ENCODE data around the gene NALF2. TPM values are rescaled to one million over a fixed set of nuclear protein-coding genes. Genes with fewer than 3 reads are reported as not detected.

NALF2 gene
- polyA plus RNA-seq, 1 donor from 2014 or later = 5.4 TPM

GRCh38 chrX:69546417-69546816 is 42.3 kb downstream of the NALF2 start:
- Histone ChIP-seq H3K9me3 (ENCODE audit: low read length) (no peaks in the 10 kb centered on the region), H3K4me3 (ENCODE audit: low read length) (no peak overlapping the region), H3K9ac (ENCODE audit: low read length) (no peak overlapping the region), H3K27ac (ENCODE audit: low read length) (no peak overlapping the region), H2AFZ (ENCODE audit: low read depth, low read length) (no peak overlapping the region), H4K20me1 (ENCODE audit: insufficient read depth) (no peaks in the 10 kb centered on the region), H3K36me3 (ENCODE audit: insufficient read depth, low read length) (no peaks in the 10 kb centered on the region), H3K4me2 (ENCODE audit: low read length) (no peak overlapping the region), H3K9me2 (ENCODE audit: insufficient read depth, low read length) (no peaks in the 10 kb centered on the region), H3K79me2 (replicated peaks; ENCODE audit: insufficient read depth, low read length) (no peaks in the 10 kb centered on the region), H3K27me3 (ENCODE audit: insufficient read depth, low read depth, low read length) (no peaks in the 10 kb centered on the region), H3F3A (ENCODE audit: insufficient read depth, low read length, poor library complexity, severe bottlenecking) (no peaks in the 10 kb centered on the region)
- no peak for TF ChIP-seq EZH2 (IDR thresholded peaks at IDR 0.05; ENCODE audit: borderline replicate concordance, insufficient read depth, low read length, poor library complexity, severe bottlenecking)
- TF ChIP-seq EP300 (conservative IDR thresholded peaks at IDR 0.05; ENCODE audit: poor library complexity, severe bottlenecking) = no peak

- H3K27me3 ChIP-seq (ENCODE audit: insufficient read depth, low read depth, low read length) = no peaks in the 10 kb centered on the region
- H3K9ac ChIP-seq (ENCODE audit: low read length) = no peak overlapping the region
- TF ChIP-seq SMC3 (conservative IDR thresholded peaks at IDR 0.05; ENCODE audit: poor library complexity) = no peak
- no peak for TF ChIP-seq TAF1 (IDR thresholded peaks at IDR 0.05; ENCODE audit: low read depth)
- H4K20me1 ChIP-seq (ENCODE audit: insufficient read depth) = no peaks in the 10 kb centered on the region
- no peaks in the 10 kb centered on the region for H3K36me3 ChIP-seq (ENCODE audit: insufficient read depth, low read length)
- no peak overlapping the region for H3K4me3 ChIP-seq (ENCODE audit: low read length)
- H3K9me3 ChIP-seq (ENCODE audit: low read length) = no peaks in the 10 kb centered on the region
- no peak overlapping the region for H2AFZ ChIP-seq (ENCODE audit: low read depth, low read length)
- H3K27ac ChIP-seq (ENCODE audit: low read length) = no peak overlapping the region
- no peaks in the 10 kb centered on the region for H3F3A ChIP-seq (ENCODE audit: insufficient read depth, low read length, poor library complexity, severe bottlenecking)
- H3K4me2 ChIP-seq (ENCODE audit: low read length) = no peak overlapping the region
- no peaks in the 10 kb centered on the region for H3K9me2 ChIP-seq (ENCODE audit: insufficient read depth, low read length)
- H3K79me2 ChIP-seq (replicated peaks; ENCODE audit: insufficient read depth, low read length) = no peaks in the 10 kb centered on the region
Observed at GRCh38 chrX:69546978-69547377, 42.9 kb downstream of the NALF2 start.

GRCh38 chrX:69551421-69552009 is 47.4 kb downstream of the NALF2 start:
- Histone ChIP-seq H3K27me3 (ENCODE audit: insufficient read depth, low read depth, low read length) (no peaks in the 10 kb centered on the region), H3K27ac (ENCODE audit: low read length) (no peak overlapping the region), H2AFZ (ENCODE audit: low read depth, low read length) (no peak overlapping the region)

More at GRCh38 chrX:69551421-69552009, 47.4 kb downstream of the NALF2 start:
- Histone ChIP-seq H3K4me2 (ENCODE audit: low read length) (no peak overlapping the region), H3K36me3 (ENCODE audit: insufficient read depth, low read length) (no peaks in the 10 kb centered on the region), H3K9ac (ENCODE audit: low read length) (no peak overlapping the region), H4K20me1 (ENCODE audit: insufficient read depth) (no peaks in the 10 kb centered on the region), H3K9me2 (ENCODE audit: insufficient read depth, low read length) (no peaks in the 10 kb centered on the region), H3K4me3 (ENCODE audit: low read length) (no peak overlapping the region), H3K9me3 (ENCODE audit: low read length) (no peaks in the 10 kb centered on the region), H3K79me2 (replicated peaks; ENCODE audit: insufficient read depth, low read length) (no peaks in the 10 kb centered on the region), H3F3A (ENCODE audit: insufficient read depth, low read length, poor library complexity, severe bottlenecking) (no peaks in the 10 kb centered on the region)
- TF ChIP-seq EZH2 (IDR thresholded peaks at IDR 0.05; ENCODE audit: borderline replicate concordance, insufficient read depth, low read length, poor library complexity, severe bottlenecking) = no peak
- TF ChIP-seq MXI1 (conservative IDR thresholded peaks at IDR 0.05; ENCODE audit: poor library complexity, severe bottlenecking) = no peak
- TF ChIP-seq EP300 (conservative IDR thresholded peaks at IDR 0.05; ENCODE audit: poor library complexity, severe bottlenecking) = no peak
- TF ChIP-seq SMC3 (conservative IDR thresholded peaks at IDR 0.05; ENCODE audit: poor library complexity) = no peak
- TF ChIP-seq TAF1 (IDR thresholded peaks at IDR 0.05; ENCODE audit: low read depth) = no peak
- no peak for TF ChIP-seq RAD21 (conservative IDR thresholded peaks at IDR 0.05)
- TF ChIP-seq REST (IDR thresholded peaks at IDR 0.05; ENCODE audit: borderline replicate concordance) = no peak
